ENCODE measurements around the gene RNASE11. TPM values are rescaled to one million over a fixed set of nuclear protein-coding genes. Genes with fewer than 3 reads are reported as not detected.
"Not testable (repeated sequence)": the region's sequence is repeated elsewhere in the genome, so short reads cannot be mapped to it uniquely, and the experiment has no call there.

The RNASE11 gene
- total RNA-seq, 1 donor from 2014 or later: not detected

DNA sequence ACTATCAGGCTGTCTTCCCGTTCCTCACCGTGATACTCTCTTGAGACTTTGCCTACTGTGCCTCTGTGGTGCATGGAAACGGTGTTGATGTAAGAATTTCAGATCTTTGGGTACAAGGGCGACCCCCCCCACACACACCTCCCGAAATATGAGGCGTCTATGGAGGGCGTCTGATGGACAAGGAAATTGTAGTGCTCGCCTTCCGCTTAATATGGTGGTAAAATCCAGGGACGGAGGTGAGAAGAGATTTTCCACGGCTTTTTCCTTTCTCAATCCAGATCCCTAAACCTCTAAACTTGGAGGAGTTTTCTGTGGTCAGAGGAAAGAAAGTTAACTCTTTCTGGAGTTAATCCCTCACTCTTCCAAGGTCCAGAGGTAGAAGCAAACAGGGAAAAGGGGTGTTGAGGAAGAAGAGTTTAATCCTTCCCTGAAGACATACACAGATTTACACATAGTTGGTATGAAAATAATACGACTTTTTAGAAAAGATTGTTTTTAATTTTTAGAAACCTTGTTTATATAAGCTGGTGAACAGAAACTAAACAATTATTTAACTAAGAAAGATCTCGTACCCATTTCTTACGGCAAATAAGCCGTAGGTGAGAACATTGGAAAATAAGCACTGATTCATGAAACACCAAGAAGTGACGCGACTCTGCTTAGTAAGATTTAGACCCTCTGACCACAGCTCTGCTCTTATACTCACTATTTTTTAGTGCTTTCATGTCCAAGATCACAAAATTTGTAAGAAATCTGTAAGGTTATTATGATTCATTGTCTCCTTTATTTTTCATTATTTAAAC is 26.4 kb upstream of the RNASE11 start:
- no peak for DNase-seq (ENCODE audit: low read depth in 2 of 2)

DNA sequence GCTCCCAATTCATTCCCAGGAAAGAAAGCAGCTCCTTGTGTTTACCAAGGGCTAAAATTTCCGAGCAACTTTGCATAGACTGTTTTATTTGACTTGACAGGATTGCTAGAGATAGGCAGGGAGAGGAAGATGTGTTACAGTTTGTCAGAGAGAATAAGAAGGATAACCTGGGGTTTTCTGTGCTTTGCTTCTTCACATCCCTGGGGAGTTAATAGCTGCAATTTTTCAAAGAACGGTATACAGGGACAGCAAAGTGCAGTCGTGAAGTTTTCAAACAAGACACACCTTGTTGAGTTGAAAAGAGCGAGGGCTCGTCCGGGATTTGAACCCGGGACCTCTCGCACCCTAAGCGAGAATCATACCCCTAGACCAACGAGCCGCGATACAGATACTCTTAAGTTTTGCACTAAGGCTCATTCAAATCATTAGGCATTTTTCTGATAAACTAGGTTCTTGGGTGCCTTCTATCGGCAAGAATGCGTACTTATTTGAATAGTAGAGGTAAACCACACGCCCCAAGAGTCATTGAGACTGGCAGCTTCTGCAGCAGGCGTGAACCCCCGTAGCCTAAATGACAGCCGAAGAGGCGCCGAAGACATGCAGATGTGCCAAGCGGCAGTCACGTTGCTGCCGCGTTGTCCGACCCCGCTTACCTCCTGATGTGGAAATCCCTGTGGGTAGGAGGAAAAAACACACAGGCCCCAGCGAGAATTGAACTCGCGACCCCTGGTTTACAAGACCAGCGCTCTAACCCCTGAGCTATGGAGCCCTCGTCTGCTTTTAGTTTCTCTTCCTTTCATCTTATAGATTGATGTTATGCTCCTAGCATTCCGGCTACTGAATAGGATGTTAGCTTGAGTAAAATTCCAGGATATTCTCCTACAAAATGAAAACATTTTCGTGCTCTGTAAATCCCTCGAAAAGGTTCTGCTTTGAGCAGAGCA is 25.6 kb upstream of the RNASE11 start:
- peak; percentile 93 to 96 for DNase-seq (ENCODE audit: low read depth in 2 of 2)

DNA sequence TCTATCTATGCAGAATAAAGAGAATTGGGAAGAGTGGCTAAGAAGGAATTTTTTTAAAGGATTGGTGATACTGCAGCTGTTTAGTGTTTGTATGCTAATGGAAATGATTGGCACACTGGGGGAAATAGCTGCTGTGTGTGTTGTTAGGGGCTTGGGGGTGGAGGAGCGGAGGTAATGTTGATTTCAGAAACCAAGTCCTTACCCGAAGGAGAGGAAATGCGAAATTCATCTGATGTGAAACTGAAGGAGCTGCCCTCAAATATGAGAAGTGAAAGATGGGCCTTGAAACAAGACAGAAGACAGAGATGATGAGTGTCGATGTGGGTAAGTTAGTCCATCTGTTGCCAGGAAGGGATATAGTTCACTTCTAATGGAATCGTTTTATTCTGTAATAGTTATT is 24.6 kb upstream of the RNASE11 start:
- no peak for DNase-seq (ENCODE audit: low read depth in 2 of 2)

DNA sequence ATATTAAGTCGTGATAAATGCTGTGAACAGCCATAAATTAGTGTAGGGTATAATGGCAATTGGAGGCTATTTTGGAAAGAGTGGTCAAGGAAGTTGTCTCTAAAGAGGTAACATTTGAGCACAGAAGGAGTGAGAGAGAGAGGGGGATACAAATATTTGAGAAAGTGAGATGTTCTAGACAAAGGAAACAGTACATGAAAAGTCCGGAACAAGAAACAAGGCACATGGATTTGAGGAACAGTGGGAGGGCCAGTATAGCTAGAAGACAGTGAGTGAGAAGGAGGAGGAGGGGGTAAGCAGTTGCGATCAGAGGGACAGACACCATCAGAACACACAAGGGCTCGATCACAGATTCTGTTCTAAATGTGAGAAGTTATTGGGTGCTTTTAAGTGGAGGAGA is 23.5 kb upstream of the RNASE11 start:
- DNase-seq (ENCODE audit: low read depth in 2 of 2): no peak

DNA sequence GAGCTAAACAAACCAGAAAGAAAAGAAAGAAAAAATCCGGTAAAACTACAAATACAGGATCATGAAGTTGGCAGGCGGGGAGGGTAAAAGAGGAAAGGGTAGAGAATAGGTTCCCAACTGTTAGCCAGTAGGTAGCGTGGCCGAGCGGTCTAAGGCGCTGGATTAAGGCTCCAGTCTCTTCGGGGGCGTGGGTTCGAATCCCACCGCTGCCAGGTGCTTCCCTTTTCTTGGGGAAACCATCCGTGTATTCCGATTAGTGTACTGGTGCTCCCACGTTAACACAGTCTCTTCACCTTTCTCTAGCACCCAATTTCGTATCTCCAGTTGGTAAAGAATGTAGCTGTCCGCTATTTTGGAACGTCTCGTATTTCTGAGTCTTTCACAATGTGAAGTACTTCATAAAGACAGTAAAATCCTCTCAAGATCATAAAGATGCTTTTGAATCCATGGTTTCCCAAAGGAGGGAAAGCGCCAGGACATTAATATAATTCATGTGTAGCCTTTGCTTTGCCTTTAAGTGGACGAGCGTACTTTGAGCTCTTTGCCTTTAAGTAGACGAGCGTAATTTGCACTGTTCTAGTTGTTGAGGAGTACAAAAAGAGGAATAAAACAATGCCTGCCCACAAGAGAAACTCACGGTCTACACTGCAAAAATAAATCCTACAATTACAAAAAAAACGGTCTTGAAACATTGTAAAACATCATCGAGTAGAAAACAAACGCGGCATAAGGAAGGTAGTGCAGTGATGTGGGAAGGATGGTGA is 22.4 kb upstream of the RNASE11 start:
- DNase-seq (ENCODE audit: low read depth in 2 of 2): peak; percentile 74 to 81

DNA sequence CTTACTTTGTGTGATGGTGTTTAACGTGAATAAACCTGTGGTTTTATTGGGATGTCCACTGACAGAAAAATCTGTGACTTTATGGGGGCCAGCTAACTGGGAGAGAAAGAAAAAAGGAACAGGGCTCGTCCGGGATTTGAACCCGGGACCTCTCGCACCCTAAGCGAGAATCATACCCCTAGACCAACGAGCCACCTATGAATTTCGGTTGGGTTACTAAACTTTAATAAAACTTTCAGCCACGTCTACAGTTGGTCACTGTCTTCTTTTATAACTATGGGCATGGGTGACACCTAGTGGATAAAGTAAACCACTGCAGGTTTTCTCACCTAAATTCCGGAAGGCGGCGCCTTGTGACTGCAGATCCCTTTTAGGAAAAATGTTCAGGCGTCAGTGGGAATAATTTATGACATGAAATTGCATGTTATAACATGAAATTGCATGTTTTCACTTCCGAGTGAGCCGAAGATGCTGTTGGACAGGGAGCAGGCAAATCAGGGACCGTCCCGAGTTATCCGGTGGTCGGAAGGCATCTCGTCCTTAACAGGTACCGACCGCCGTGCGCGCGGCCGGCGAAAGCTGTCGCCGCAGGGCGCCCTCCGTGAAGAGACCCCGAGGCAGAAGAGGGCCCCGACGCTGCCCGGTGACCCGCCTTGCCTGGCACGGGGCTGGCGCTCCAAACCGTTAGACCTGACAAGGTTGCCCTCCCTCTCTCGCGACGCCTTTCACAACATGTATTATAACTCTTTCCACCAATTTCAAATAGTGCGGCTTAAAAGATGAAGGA is 21.6 kb upstream of the RNASE11 start:
- DNase-seq (ENCODE audit: low read depth in 2 of 2): peak; percentile 88 to 93

DNA sequence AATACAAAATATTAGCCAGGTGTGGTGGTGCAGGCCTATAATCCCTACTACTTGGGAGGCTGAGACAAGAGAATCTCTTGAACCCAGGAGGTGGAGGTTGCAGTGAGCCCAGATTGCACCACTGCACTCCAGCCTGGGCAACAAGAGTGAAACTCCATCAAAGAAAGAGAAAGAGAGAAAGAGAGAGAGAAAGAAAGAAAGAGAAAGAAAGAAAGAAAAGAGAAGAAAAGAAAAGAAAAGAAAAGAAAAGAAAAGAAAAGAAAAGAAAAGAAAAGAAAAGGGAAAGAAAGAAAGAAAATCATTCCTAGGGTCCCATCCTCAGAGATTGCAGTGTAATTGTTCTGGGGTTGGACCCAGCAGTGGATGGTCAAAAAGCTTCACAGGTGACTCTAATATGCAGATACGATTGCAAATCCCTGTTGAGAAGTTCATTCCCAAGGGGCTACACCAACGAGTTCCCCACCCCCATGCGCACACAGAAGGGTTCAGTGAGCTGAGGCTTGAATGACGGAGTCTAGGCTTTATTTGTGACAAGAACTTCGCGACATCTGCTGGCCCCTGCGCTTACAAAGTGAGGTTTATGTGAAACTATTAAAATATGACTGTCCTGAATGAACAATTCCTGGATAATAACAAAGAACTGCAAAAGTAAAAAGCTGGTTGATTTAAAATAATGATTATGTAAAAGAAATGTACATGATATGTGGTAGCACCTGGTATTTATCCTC is 20.7 kb upstream of the RNASE11 start:
- DNase-seq (ENCODE audit: low read depth in 2 of 2): no peak

DNA sequence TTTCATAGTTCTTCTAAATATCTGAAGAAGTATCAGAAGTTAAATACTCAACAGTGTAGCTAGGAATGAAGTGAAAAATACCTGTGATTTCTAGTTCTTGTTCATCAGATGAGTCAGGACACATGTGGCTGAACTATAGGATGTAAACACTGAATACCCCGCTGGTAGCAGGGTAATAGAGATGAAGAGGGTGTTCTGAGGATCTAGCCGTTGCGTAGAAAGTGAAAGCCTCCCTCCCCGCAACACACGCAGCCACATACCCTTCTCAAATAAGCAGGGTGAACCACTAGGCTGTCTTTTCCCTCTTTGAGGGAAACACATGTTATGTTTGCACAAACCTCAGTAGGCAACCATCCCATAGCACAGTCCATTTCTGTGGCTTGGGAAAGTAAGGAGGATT is 19.8 kb upstream of the RNASE11 start:
- DNase-seq (ENCODE audit: low read depth in 2 of 2): no peak

DNA sequence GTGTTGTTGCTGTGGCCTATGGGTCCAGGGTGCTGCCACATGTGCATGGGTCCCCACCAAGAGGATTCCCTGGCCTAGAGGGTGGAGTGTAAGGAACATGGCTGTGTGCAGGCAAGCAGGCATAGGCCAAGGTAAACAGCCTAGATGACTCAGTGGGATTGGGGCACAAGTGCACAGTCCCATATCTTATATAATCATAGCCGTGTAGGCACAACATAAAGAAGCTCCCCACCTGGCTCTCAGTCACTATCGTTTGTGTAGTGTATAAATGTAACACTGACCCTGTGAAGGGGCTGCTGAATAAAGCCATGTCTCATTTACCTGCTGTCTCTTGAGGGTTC is 19.1 kb upstream of the RNASE11 start:
- no peak for DNase-seq (ENCODE audit: low read depth in 2 of 2)

DNA sequence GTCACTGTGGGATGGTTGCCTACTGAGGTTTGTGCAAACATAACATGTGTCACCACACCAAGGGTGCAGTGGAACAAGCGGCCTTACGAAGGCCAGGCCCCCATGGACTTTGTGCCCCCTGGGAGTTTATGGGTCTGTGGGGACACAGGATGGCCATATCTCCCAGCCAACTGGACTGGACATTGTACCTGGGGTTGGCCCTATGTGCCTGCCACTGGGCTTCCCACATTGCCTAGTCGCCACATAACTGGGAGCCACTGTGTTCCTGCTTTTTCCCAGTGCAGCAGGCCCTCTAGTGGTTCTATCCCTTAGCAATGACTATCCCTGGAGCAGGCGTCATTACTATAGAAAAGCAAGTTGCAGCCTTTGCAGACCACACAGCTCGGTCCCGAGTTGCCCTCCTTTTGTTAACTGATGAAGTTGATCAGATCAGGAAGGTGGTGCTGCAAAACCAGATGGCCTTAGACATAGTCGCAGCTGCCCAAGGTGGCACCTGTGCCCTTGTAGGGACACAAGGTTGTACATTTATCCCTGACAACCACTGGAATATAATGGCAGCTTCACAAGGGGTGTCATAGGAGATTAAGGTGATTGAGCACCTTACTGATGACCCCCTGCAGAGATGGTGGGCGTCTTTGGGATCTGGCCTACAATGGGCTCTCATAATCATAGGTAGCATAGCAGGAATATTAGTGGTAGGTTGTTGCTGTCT is 18.5 kb upstream of the RNASE11 start:
- DNase-seq (ENCODE audit: low read depth in 2 of 2): peak; percentile 66 to 84

DNA sequence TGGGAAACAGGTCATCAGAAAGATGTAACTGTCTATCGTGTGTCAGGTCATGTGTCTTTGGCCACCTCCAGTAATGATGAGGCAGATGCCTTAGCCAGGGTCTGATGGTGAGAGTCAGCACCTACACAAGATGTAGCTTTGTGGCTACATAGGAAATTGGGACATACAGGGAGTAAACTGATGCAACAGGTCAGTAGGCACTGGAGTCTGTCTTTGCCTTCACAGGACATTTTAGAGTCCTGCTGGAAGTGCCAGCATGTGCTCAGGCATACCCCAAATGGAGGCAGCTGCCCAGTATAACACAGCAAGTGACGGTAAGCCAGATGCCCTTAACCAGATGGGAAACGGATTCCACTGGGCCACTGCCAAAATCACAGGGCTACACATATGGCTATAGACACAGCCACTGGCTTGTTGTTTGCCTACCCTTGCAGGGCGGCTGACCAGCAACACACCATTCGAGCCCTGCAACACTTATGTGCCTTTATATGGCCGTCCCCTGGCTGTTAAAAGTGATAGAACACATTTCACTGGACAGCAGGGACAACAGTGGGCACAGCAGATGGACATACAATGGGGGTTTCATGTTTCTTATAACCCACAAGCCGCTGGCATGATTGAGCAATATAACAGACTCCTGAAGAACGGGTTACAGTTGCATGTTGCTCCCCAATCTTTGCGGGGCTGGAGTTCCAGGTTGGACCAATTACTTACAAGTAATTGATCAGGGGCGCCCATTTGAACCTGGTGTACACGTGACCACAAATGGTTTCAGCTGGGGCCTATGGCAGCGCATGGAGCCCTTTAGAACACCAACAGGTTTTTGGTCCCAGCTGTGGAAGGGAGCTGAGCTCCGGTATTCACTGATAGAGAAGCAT is 16.3 kb upstream of the RNASE11 start:
- DNase-seq (ENCODE audit: low read depth in 2 of 2): no peak

DNA sequence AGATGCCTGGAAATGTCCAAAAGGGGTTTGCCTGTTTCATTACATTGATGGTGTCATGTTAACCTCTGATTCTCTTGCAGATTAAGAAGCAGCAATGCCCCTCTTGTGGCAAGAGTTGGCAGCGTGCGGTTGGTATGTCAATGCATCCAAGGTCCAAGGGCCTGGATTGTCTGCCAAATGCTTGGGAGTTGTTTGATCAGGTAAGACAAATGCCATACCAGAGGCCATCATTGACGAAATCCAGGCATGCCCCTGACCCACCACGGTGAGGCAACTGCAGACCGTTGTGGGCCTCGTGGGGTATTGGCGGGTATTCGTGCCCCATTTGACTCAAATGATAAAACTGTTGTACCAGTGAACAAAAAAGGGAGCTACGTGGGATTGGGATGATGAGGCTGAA is 14.8 kb upstream of the RNASE11 start:
- DNase-seq (ENCODE audit: low read depth in 2 of 2): no peak

DNA sequence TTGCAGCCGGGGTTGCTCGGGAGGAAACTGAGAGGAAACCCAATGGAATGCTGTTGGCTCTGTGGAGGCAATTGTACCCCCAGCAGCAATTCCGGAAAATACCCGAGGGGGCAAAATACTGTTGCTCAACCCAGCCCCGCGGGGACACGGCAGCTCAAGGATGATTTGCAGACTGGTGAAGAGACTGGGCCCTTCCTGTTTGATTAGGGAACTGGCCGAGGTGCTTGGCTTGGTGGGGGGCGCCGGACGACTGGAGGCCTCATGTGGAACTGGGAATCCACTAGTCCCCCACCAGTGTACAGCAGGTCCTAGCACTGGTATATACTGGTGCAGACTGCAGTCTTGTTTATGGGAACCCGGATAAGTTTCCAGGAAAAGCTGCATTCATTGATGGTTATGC is 13.7 kb upstream of the RNASE11 start:
- no peak for DNase-seq (ENCODE audit: low read depth in 2 of 2)

DNA sequence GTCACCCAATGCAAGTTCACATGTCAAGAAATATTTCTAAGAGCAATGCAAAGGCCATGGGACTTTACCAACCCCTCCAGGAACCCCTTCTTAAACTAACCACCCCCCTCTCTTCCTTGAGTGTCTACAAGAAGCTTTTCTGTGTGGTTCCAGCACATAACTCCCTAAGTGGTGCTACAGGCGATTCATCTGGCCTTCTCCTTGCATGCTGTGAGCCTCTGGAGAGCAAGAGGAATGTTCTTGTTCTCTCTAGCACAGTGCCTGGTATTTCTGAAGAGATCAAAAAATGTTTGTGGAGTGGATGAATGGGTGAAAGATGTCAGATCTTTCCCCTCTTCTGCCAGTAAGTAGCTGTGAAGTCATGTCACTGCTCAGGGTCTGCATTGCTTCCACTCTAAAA is 9.3 kb upstream of the RNASE11 start:
- DNase-seq (ENCODE audit: low read depth in 2 of 2): no peak

DNA sequence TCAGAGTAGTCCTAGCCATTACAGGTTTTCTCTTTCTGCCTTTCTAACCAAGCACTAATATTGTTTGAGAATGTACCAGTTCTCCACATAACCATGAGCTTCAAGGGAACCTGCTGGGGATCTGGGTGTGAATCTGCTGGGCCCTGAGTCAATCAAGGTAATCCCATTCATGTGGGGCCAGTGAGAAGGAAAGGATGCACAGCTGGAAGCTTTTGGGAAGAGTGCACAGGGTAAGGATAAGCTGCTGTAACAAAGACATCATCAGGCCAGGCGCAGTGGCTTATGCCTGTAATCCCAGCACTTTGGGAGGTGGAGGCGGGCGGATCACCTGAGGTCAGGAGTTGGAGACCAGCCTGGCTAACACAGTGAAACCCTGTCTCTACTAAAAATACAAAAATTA is 7.9 kb upstream of the RNASE11 start:
- not testable (repeated sequence) for DNase-seq (ENCODE audit: low read depth in 2 of 2)

DNA sequence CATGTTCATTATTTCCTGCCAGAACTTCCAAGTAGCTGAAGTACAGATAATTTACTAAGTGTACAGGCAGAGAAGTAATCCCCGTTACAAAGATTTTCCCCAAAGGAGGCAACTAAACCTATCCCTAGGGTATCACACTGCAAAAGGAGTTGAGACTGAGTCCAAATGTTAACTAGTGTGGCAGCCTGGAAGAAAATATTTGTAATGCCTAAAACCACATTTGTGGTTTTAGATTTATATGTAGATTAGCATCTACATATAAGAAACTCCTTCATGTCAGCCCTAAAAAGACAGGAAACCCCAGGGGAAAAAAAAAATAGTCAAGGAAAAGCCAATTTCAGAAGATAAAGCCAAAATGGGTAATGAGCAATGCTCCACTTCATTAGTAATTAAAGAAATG is 4.8 kb upstream of the RNASE11 start:
- DNase-seq (ENCODE audit: low read depth in 2 of 2): no peak

DNA sequence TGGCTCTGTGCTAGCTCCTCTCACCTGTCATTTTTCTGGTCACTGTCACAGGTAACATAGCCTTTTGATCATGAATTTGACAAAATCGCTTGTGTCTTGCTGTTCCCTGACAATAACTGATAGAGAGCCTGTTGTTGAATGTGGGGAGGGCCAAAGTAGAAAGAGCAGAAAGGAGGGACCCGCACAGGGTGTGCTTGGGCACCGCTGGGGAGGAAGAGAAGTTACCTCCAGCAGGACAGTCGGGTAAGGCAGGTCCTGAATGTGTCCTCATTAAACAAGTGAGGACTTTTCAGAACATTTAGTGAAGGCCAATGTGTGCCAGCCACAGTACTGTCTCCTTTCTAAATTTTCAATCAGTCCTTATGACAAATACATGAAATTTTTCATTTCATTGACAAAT is 3.4 kb upstream of the RNASE11 start, which contains the start of gene RNASE12:
RNASE12 (minus strand) TSS at position 142 of the 400 bp plus-strand sequence. CDS start 653 bp downstream, outside the sequence.
- DNase-seq (ENCODE audit: low read depth in 2 of 2): no peak

DNA sequence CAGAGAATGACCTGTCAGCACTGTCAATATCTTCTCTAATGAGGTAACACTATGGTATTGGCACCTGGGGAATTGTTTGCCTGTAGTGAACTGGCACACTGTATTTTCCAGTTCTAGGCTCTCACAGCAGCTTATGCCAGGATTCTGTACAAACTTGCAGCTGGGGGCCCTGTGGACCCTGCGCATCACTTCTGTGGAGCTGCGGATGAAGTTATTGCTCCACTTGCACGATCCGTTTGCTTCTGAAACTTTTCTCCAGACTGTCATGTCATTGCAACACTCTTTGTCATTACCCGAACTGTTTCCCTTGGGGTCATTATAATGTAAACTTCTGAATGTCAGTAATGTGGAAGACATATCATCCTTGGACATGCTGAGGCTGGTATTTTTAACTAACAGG is 3.9 kb downstream of the RNASE11 start:
- no peak for DNase-seq (ENCODE audit: low read depth in 2 of 2)

DNA sequence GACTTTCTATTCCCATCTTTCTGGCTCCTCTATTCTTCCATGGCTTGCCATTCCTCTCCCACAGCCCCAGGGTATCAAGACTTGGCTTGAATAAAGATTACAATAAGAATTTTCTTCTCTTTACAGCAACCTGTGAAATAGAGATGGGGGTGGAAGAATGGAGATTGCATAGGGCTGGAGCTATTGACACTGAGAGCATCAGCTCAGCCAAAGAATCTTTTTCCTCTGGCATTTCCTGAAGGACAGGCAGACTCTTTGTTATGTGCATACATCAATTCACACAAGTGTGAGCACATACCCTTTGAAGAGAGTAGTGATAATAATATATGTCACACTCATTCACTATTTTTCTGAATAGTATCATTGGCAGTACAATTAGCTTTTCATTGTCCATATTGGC is 4.7 kb downstream of the RNASE11 start:
- no peak for DNase-seq (ENCODE audit: low read depth in 2 of 2)

Data from lung microvascular endothelial cell (primary cell).